ENCODE measurements around the gene CNNM3.
"Not testable (repeated sequence)": the region's sequence is repeated elsewhere in the genome, so short reads cannot be mapped to it uniquely, and the experiment has no call there.

CNNM3 gene

GRCh38 chr2:96816127-96816835 lies at the start of gene CNNM3:
CNNM3 (plus strand) TSS chr2:96816268; CDS start chr2:96816278, 10 bp downstream.
- peak; percentile 97 for DNase-seq (ENCODE audit: low read depth)

DNA sequence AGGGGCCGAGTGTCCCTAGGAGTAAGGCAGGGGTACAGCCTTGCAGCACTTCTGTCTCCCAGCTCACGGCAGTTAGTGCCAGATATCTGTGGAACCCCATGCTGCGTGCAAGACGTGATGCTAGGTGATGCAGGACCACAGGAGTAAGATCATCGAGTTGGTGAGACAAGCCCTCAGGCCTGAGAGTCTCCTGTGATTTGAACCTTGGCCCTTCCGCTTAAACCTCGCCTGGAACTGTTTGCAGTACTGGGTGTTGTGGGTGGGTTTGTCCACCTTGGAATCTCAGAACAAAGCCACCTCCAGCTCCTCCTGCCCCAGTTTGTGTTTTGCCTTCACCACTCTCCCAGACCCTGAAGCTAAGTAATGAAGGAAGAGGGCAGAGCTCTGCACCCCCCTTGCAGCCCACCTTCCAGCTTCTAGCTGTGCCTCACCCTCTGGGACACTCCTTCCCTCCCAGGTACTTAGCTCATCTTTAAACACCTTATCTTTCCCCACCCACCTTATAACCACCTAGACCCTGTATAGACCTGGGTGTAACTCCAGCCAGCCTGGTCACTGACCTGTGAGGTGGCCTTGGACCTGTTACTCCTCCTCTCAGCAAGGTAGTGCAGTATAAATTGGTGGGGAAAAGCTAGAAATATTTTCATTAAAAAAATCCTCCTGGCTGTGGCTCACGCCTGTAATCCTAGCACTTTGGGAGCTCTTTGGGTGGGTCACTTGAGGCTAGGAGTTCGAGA lies 48.8 kb upstream of the CNNM3 start:
- DNase-seq (ENCODE audit: low read depth): no peak

GRCh38 chr2:96768083-96768561 lies 47.9 kb upstream of the CNNM3 start:
- no peak for DNase-seq (ENCODE audit: low read depth)

DNA sequence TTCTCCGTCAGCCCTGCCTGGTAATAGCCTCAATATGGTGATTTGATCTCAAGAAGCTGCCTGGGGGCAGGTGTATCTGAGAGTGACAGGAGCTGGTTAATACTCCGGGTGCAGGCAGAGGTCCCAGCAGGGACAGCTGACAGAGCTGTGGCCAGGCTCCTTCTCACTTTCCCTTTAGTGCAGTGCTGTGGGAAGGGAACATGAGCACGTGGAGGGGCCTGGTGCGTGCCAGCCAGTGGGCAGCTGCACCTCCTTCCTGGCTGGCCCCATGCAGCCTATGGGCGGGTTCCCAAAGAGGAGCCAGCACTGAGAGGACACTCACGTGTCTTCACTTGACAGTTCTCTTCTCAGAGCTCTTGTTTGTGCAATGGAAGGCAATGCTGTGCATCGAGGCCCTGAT lies 46.3 kb upstream of the CNNM3 start:
- no peak for DNase-seq (ENCODE audit: low read depth)

DNA sequence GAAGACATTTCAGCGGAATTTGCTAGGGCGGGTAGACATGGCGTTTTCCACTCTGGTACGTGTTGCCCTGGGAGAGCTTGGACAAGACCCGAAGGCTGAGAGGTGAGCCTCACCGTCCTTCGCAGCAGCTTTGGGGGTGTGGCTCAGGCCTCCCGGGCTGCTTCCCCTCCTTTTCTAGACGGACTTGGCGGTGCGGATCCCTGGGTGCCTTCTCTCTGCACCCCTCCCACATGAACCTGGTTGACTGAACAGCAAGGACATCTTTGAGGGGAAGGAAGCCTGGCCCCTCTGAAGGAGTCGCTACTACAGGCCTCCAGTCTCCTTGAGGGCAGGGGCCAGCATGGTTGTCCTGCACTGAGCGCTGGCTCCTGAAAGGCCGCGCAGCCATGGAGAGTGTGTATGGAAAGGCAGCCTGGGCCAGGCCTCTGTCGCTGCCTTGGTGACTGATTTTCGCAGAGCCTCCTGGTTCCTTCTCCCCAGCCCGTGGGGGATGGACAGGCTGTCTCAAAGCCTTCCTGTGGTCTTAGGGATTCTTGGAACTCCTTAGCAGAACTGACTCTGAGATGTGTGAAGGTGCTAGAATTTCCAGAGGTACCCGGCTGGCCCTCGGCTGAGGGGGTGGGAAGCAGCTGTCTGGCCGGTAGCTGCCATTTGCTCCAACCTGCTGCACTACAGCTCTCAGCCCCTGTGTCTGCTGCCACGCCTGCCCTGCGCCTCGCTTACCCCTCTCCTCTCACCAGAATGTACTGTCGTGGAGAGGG lies 45.4 kb upstream of the CNNM3 start:
- DNase-seq (ENCODE audit: low read depth): no peak

- no peak for DNase-seq (ENCODE audit: low read depth)
Measured at GRCh38 chr2:96771796-96772618, 44.1 kb upstream of the CNNM3 start.

DNA sequence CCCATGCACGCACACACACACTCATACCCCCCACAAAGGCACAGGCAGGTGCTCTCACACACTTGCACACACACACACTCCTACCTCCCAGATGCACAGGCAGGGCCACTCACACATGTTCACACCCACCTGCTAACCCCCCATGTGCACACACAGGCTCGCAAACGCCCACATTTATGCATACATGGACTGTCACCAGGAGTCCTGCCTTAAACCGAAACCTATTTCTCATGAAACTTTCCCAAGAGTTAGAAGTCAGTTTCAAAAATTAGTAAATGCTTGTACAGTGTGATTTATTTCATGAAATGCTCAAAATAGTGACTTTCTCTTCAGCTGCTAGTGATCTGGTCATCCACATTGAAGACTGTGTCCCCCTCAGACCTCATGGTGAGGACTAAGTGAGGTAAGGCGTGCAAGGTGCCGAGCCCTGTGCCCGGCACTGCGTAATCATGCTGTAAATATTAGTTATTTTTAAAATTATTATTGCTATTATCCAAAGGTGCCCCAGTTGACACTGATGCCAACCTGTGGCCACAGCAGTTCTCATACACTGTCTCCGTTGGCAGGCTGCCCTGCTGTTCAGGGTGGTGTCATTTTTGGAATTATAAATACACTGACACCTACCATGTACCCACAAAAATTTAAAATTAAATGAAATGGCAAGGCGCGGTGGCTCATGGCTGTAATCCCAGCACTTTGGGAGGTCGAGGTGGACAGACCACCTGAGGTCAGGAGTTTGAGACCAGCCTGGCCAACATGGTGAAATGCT lies 43.0 kb upstream of the CNNM3 start:
- no peak for DNase-seq (ENCODE audit: low read depth)

- no peak for DNase-seq (ENCODE audit: low read depth)
Measured at GRCh38 chr2:96773922-96774321, 42.1 kb upstream of the CNNM3 start.

DNA sequence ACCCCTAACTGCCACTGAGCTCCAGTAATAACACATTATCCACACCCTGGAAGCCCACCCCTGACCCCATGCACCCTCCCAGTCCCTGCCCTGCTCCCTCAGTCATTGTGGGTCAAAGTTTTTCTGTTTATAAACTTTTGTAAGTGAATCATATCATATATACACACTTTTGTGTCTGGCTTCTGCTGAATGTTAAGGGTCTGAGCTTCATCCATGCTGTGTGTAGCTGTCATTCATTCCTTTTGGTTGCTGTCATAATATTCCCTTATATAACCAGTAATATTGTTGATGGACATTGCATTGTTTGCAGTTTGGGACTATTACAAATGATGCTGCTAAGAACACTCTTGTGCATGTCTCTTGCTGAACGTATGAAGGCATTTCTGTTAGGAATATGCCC lies 40.9 kb upstream of the CNNM3 start:
- DNase-seq (ENCODE audit: low read depth): no peak

DNA sequence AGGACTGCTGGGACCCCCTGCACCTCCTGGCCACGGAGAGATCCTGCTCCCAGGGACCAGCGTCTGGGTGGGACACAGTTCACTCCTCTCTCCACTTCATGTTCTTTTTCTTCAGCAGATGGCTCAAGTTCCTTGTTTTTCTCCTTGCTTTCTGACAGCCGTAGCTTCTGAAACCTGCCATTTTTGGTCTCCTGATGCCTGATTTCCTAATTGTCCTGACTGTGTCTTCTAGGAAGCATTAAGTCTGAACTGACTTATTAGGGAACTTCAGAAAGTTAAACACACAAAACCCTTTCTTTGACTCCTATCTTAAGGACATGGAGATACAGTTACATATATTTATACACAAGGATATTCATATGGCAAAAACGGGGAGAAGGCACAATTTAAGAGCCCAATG lies 32.7 kb upstream of the CNNM3 start:
- DNase-seq (ENCODE audit: low read depth): no peak

- no peak for DNase-seq (ENCODE audit: low read depth)
Measured at GRCh38 chr2:96787411-96787810, 28.7 kb upstream of the CNNM3 start.

DNA sequence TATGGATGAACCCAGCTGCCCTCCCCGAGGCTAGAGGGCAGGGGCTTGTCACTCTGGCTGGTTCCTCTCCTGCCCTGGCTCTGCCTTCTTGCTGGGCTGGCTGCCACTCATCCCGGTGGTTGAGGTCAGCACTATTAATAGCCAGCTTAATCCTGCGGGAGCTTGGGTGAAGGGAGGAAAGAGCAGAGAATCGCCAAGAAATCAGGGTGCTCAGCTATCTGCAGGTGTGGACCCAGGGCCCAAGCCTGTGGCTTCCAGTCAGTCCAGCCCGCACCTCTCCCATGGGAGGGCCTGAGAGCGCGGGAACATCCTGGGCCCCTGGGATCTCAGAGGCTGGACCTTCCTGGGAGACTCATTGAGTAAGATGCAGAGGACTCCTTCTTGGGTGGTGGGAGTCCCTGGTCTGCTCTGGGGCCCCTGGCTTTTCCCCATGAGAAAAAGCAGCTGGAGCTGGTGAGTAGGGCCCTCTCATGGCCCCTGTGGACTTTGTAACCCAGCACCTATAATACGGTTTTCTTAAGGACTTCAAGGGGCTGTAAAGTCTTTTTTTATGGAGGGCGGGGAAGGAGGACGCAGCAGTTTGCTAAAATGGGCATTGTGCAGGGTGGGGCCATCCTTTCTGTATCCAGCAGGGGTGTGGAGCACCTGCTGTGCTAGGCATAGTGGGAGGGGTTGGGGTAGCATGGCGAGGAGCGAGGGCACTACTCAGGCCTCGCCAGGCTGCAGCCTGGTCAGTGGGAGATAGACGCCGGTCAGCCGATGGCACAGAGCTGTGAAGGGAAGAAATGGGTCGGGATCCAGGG lies 27.4 kb upstream of the CNNM3 start:
- no peak for DNase-seq (ENCODE audit: low read depth)

DNA sequence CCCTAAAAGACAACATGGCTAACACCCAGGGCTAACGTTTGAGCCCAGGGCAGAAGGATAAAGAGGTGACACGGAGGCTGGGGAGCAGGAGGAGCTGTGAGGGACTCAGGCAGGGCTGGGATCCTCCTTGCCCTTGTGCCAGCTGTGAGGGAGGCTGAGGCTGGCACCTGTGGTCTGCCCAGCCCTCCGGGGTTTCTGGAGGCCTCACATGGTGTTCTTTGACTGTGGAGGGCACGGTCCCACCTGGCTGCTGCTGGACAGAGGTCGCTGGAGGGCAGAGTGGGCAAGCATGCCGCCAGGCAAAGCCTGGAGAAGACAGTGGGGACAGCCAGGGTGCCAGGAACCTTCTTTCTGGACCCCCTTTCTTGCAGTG lies 26.8 kb upstream of the CNNM3 start:
- DNase-seq (ENCODE audit: low read depth): no peak

- DNase-seq (ENCODE audit: low read depth): no peak
Measured at GRCh38 chr2:96792772-96793749, 23.0 kb upstream of the CNNM3 start.

DNA sequence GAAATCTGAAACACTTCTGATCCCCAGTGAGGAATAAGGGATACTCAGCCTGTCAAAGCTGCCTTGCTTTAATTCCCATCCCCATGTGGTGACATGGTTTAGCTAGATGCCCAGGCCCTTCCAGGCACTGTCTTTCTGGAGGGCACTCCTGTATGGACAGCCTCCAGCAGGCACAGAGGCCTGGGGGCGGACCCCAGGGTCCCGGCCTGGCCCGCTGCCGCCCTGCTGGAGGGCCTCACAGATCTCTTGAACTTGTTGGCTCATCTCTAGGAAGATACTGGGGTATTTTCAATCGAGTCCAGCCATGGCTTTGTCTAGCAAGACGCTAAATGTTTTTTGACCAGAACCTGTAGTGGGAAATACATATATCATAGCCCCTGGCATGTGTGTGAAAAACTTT lies 21.0 kb upstream of the CNNM3 start:
- no peak for DNase-seq (ENCODE audit: low read depth)

GRCh38 chr2:96796497-96796896 lies 19.6 kb upstream of the CNNM3 start:
- not testable (repeated sequence) for DNase-seq (ENCODE audit: low read depth)

- no peak for DNase-seq (ENCODE audit: low read depth)
Measured at GRCh38 chr2:96797066-96797625, 18.9 kb upstream of the CNNM3 start.

- no peak for DNase-seq (ENCODE audit: low read depth)
Measured at GRCh38 chr2:96798733-96799622, 17.1 kb upstream of the CNNM3 start.
